ENCODE data around the gene ANKRD9.

Gene ANKRD9

DNA sequence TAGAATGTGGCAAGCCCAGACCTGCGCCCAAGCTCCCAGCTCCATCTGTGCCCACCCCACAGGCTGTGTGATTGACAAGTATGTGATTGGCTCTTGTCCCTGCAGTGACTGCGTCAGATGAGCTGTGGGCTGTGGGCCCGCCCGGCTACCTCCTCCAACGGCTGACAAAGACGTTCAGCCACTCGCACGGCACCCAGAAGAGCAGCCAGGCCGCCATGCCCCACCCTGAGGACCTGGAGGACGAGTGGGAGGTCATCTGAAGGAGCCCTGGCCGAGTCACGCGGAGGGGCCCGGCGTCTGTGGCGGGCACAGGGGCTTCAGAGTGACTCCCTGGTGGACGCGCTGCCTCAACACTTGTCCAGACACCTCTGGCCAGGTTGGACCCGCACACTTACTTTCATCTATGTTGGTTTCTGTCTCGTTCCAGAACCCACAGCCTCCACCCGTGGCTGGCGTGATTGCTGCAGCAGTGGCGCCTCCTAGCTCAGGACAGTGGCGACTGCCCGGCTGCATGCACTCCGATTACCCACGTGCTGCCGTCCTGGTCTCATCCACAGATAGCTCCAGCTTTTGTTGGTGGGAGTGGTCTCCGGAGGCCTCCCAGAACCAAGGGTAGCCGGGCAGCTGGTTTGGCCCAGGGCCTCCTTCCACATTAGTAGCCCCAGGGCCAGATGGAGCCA, 11.4 kb downstream of the ANKRD9 start:
- no peak for DNase-seq (ENCODE audit: low spot score)

DNA sequence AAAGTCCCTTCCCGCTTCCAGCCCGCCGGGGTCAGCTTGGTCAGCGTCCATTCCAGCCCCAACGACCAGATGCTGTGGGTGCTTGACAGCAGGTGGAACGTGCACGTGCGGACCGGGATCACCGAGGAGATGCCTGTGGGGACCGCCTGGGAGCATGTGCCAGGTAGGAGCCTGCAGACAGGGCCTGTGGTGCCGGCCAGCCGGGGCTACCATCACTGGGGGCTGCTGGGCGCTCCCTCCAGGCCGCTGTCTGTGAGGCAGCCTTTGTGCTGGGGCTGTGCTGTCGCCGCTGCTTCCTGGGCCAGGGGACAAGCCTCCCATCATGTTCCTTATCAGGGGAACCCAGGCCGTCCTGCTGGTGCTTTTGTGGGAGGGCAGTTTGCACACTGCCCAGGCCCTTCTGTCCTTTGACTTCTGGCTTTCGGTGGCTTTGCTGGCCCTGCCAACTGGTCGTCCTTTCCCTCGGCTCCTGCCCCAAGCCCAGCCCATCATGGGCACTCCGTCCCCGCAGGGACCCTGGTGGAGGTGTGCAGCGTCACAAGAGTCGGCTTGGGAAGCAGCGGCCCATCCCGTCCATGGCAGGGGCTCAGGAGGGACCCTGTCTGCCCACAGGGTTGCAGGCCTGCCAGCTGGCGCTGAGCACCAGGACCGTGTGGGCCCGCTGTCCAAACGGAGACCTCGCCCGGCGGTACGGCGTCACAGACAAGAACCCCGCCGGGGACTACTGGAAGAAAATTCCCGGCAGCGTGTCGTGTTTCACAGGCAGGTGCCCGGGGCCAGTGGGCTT, 12.4 kb downstream of the ANKRD9 start:
- no peak for DNase-seq (ENCODE audit: low spot score)

DNA sequence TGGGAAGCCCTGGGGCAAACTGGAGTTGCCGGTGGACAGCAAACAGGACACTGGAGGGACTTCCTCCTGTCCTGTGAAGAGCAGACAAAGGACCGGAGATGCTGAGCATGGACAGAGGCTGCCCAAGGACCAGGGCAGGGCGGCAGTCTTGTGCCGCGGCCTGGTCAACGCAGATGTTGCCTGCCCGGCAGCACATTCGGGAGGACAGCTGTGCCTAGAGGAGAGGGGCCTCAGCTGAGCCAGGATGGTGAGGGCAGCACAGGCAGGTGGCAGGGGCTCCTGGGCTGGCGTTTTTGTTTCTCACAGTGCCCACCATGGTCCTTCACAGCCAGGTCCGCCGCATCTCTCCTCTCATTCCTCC, 13.3 kb downstream of the ANKRD9 start:
- no peak for DNase-seq (ENCODE audit: low spot score)

DNA sequence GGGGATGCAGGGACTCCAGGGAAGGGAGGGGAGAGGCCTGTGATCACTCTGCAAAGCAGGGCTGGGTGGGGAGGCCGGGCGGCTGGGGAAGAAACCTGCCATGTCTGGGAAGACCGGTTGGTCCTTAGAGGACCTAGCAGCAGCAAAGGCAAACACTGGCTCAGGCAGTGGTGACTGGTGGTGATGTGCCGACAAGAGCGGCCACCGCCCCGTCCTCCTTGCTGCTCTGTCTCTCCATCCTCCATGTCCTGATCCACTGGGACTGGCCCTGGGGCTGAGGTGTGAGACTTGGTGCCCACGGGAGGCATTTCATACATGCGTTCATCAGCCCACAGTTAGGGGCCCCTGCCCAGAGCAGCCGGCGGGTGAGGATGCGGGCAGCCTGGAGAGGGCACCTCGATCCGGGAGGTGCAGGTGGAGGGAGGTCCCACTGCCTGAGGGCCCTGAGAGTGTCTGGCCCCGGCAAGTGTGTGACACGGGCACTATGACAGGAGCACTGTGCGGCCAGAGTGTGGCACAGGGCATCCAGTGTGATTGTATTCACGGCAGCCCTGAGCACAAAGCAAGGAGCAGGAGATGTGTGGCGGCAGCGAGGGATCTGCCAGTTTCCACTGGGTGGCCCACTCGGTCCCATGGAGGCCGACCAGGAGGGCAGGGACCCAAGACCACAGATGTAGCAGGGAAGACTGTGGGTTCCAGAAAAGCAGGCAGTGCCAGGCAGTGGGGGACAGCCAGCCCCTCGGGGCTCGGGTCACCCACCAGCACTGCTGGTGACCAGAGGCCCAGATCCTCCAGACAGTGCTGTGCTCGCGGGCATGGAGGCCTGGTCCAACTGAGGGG, 13.9 kb downstream of the ANKRD9 start:
- DNase-seq (ENCODE audit: low spot score) = no peak

DNA sequence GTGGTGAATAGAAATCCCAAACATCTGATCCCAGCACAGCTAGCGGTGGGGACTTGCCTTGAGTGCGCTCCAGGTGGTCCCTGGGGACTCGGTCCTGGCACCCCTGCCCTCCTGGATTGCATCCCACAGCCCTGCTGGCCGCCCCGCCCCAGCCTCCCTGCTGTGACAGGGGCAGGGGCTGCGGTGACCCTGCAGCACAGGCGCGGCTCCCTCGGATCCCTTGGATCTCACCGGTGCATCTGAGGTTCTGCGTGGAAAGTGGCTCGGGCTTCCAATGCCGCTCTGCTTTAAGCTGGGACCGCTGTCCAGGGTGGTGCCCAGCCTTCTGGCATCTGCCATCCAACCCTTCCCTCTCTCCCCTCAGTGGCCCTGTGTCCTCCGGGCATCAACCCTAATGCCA, 16.0 kb downstream of the ANKRD9 start:
- no peak for DNase-seq (ENCODE audit: low spot score)

DNA sequence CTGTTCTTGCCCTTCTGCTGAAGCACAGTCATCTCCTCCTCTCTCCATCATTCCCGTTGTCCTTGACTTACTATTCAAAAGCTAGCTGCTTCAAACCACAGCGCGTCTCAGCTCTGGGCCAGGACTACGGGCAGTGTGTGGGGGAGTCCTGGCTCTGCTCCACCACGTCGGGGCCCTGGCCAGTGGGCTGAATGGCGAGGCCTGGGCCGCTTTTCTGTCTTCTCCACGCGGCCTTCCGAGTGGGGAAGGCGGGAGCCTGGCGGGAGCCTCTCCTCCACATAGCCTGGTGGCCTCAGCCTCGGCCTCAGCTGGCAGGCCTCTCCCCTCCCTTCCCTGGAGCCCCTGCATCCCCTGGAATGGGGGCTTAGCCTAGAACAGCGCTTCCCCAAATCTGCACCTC, 16.5 kb downstream of the ANKRD9 start:
- no peak for DNase-seq (ENCODE audit: low spot score)

DNA sequence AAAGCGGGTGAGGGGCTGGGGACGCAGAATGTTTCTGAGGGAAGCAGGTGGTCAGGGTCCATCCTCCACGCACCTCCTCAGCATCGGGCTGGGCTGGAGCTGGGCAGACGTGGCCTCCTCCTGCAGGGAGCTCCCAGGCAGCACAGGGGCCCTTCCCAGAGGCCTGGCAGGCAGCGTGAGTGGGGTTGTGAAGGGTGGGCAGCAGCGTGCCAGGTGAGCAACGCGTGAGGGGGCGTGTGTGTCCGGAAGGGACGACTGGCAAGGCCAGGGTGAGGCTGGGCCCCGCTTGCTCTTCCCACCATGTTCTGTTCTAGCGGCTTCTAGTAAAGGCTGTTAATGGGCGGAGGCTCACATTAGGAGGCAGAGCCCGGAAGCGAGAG, 17.1 kb downstream of the ANKRD9 start:
- DNase-seq (ENCODE audit: low spot score) = no peak

DNA sequence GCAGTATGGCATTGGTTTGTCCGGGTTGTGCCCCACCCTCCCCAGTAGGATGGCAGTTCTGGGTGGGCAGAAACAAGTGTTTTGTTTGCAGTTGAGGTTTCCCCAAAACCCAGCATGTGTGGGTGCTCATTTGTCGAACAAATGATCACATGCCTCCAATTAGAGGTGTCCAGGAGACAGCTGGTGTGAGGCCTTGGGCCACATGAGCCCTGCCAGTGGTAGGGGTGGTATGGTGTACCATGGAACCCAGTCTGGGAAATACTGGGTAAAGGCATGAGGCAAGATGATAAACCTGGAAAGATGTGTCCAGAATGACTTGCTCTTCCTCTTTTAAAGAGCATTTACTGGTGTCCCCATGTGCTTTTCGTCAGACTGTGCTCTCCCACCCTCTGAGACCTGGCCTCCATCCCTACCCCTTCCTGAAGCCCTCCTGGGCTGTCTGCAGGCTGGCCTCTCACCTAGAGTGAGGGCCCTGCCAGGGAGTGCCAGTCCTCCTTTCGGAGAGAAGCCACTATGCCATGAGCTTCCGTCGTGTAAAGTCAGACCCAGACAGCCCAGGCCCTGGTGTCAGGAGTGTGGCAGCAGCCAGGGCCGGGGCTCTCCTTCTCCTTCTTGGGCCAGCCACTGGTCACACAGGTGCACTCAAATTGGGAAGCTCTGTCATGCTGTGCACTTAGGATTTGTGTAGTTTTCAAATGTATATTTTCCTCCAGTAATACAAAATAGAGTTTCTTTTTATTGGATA, 17.6 kb downstream of the ANKRD9 start:
- no peak for DNase-seq (ENCODE audit: low spot score)

DNA sequence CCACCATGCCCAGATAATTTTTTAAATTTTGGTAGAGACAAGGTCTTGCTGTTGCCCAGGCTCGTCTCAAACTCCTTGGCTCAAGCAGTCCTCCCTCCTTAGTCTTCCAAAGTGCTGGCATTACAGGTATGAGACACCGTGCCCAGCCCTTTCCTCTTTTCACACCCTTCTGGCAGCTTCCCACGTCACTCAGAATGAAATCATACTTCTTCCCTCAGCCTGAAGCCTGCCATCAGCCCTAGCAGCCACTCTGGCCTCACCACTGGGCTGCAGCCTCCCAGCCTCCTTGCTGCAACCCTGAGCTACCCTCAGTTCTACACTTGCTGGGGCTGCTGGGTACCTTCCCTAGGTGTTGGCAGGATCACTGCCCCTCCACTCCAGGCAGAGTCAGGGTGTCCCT, 18.2 kb downstream of the ANKRD9 start:
- no peak for DNase-seq (ENCODE audit: low spot score)

DNA sequence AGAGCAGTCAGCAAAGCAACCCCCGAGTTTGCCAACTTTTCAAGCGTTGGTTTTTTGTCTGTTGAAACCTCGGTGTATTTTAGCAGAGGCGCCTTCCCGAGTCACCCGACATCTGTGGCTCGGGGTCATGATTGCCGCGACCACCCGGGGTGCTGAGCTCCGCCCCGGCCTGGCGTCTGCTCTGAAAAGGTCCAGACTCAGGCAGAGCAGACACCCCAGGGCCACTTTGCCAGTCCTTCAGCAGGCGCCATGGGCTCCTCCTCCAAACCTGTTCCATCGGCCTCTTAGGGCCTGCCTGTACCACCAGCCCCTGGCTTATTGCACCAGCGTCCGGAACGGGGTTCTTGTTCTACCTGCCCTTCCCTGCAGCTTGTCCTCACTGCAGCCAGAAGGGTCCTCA, 19.1 kb downstream of the ANKRD9 start:
- no peak for DNase-seq (ENCODE audit: low spot score)

DNA sequence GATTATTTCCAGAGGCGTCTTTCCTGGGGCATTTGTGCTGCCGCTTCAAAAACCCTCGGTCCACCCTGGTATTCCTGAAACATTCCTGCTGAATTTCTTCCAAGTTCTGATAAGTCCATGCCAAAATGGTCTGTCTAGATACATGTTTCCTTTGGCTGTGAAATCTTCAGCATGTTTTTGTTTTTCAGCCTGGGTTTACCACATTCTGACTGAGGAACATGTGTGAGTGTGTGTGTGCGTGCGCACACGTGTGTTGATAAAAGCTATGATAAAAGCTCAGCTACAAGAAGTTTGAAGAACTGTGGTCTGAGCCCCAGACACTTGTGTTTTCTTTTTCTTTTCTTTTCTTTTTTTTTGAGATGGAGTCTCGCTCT, 22.4 kb downstream of the ANKRD9 start:
- DNase-seq (ENCODE audit: low spot score) = no peak

DNA sequence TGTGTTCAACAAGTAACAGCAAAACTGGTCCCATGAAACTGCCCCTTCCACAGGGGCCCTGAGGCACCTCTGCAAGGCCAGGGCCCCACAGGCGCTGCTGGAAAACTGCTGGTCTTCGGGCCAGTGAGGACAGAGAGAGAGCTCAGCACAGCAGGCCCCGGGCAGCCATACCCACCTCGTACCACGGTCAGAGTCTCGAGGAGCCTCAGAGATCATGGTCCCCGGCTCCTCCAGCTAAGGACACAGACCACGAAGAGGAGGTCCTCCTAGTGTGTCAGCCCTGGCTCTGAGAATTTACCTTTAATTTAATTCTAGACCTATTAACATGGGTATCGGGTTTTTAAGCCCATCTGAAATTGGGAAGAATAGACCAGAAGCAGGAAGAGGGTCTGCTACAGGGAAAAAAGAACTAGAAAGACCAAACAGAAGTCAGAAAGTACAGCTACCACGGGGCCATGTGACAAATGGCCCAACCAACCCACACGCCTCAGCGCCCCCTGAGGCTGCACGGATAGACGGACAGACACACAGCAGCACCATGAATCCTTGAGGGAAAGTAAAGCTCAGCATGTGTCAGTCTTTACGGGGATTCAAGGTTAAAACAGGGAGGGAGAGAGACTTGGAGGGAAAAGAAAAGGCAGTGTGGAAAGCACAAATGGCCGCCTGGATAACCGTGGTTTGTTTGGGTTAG, 22.9 kb downstream of the ANKRD9 start:
- DNase-seq (ENCODE audit: low spot score) = no peak

DNA sequence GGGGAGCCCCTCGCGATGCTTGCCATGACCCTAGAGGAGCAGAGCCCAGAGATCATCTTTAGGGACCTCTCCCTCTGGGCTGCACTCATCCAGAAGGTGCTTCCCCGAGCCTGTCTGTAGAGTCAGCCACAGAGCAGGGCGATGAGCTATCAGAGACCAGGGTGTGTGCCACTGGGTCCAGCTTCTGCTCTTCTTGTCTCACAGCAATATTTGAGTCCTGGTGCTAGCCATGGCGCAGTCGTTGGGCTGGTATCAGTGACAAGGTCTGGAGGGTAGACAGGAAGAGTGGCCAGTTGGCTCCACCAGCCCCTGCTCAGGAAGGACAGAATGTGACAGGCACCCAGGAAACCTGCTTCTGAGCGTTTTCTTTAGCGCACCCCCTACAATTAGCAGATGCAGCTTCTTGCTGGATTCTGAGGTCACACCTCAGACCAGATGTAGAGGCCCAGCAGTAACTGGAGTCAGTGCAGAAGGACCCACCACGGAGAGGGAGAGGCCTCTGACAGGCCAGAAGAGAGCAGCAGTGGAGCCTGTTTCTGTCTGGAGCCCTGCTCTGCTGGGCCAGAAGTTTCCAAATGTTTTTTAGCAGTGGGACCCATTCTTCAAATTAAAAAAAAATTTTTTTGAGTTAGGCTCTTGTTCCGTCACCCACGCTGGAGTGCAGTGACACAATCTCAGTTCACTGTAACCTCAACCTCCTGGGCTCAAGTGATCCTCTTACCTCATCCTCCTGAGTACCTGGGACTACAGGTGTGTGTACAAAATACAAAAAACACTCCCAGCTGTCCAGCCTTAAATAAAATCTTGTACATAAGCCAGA, 23.7 kb downstream of the ANKRD9 start:
- DNase-seq (ENCODE audit: low spot score) = no peak

DNA sequence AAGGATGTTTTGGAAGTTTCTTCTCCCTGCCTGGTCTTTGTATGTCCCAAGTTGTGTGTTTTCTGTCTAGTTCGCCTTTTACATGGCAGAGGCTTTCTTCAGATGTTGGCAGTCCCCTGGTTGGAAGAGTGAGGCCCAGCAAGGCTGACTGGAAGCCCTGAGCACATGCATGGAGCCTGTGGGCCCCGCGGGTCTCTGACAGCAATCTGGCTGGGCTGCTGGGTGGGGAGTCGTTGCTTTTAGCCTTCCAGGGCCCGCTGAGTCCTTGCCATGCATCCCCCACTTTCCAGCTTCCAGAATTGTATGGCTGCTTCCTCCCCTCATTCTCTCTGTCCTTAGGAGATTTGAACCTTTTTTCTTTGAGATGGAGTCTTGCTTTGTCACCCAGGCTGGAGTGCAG, 25.3 kb downstream of the ANKRD9 start:
- DNase-seq (ENCODE audit: low spot score) = no peak

DNA sequence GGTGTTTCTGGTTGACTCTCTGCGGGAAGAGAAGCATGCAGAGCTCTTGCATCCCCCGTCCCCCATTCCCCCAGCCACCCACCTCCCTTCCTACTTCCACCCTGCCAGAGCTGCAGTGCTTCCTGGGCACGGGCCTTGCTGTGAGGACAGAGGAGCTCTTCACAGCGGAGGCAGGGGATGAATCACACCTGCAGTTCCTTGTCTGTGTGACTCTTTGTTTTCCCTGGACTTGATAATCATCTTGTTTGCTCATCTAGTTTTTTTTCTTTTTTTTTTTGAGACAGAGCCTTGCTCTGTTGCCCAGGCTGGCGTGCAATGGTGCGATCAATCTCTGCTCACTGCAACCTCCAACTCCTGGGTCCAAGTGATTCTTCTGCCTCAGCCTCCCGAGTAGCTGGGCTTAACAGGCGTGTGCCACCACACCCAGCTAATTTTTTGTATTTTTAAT, 27.8 kb downstream of the ANKRD9 start:
- DNase-seq (ENCODE audit: low spot score) = no peak

DNA sequence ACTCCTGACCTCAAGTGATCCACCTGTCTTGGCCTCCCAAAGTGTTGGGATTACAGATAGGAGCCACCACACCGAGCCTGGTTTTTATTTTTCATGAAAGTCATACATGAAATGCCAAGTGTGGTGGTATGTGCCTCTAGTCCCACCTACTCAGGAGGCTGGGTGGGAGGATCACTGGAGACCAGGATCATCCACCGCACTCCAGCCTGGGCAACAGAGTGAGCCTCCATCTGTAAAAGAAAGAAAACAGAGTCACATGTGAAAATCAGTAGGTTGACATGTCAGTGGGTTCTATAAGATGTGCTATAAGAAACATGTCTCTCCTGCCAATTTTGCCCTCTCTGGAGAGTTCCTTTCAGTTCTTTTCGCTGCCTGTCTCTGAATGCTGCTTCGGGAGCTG, 28.2 kb downstream of the ANKRD9 start:
- no peak for DNase-seq (ENCODE audit: low spot score)

DNA sequence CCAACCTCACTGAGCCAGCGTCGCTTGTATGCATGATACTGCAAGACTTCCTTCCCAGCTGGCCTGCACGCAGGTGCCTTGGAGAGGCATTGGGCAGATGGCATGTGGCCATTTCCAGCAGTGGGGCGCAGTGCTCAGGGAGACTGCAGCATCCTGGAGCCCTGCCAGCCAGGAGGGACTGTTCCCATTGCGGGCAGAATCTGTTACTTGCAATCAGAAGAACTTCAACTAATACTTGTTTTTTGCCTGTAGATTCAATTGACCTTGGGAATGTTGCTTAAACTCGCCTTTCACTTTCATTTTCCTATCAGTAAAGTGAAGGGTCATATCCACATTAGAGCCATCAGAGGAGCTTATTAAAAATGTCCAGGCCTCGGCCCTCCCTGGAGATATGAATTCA, 29.8 kb downstream of the ANKRD9 start:
- DNase-seq (ENCODE audit: low spot score) = no peak

DNA sequence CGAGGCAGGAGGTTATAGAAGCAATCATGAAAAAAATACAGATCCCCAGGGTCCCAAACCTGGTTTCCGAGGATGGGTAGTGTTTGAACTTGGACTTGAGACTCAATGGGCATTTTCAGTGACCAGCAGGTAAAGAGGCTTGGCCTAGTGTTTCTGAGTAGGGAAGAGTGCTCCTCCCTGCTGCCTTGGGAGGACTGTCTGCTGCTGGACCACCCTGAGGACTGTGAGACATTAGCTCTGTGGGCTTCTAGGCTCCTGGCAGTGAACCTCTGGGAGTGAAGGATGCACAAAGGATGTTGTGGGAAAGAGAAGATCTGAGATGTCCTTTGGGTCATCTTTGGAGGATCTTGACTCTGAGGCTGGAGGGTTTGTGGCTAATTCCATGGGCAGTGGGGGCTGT, 30.5 kb downstream of the ANKRD9 start:
- no peak for DNase-seq (ENCODE audit: low spot score)

DNA sequence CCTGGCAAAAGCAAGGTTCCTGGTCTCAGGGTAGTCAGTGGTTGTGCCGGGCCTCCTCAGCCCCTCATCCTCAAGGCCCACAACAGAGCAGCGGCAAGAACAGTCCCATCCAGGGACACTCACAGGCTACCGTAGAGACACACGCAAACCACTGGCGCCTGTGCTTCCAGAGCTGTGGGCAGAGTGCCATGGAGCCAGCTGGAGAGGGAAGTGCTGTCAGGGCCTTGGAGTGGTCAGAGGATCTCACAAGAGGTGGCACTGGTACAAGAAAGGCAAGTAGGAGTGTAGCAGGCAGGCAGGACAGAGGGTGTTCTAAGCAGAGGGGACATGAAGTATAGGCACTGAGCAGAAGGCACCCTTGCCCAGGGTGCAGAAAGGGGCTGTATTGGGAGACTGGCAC, 34.6 kb downstream of the ANKRD9 start:
- no peak for DNase-seq (ENCODE audit: low spot score)

DNA sequence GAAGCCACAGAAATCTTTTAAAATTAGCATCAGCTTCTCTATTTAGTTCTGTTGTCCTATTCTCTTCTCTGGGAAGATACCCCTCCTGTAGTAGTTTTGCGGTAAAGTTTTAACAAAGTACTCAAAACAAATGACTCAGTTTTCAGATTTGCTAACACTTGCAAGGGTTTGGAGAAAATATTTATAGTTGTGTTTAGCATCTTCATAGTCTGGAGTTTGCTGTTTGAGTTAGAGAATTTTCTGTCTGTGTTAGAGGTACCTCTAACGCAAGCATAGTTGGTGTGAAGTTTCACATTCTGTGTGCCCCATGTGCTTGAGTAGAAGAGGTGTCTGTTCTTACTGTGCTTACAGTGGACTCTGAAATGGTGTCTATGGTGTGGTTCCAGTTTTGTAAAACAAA, 36.0 kb downstream of the ANKRD9 start:
- DNase-seq (ENCODE audit: low spot score) = no peak

DNA sequence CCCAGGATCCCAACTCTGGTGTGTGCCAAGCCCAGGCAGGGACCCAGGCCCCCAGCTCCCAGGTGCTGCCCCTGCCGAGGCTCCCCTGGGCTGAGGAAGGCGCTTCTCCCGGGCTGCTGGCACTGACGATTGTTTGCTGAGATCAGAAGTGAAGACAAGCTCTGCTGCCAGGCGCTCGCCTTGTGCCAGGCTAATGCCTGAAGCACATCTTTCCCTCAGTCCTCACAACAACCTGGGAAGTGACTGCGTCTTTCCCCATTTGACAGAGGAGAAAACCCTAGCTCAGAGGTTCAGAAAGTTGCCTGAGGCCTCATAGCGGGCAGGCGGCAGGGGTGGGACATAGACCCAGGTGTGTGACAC, 36.8 kb downstream of the ANKRD9 start:
- no peak for DNase-seq (ENCODE audit: low spot score)
